Measurements from ENCODE around the gene BLTP2.

DNA sequence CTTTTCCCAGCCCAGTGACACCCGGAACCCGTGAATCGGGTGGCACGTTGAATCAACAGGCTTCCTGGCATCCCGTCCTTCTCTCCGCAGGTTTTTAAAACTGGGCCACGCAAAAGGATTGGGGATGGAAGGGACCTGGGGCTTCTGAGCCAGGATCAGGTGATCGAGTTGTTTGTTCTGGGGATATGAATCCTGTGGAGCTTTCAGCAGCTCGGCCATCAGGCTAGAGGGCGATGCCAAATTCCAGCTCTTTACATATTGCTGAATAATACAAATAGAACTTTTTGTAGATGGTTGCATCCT is 17.5 kb upstream of the BLTP2 start:
- TF ChIP-seq ZZZ3 (IDR thresholded peaks at IDR 0.05; ENCODE audit: control insufficient read depth, insufficient read length, low read depth) (no peak), HDAC2 (IDR thresholded peaks at IDR 0.05) (no peak), EP300 (IDR thresholded peaks at IDR 0.05; ENCODE audit: borderline replicate concordance in 1 of 2, control insufficient read depth in 1 of 2, low read depth in 2 of 2, low read length in 2 of 2) (0 out of 4 replicates have a peak, but pooled peaks of 1 of the 2 experiments have one; percentile 3)
- TF ChIP-seq, protein P1, sequence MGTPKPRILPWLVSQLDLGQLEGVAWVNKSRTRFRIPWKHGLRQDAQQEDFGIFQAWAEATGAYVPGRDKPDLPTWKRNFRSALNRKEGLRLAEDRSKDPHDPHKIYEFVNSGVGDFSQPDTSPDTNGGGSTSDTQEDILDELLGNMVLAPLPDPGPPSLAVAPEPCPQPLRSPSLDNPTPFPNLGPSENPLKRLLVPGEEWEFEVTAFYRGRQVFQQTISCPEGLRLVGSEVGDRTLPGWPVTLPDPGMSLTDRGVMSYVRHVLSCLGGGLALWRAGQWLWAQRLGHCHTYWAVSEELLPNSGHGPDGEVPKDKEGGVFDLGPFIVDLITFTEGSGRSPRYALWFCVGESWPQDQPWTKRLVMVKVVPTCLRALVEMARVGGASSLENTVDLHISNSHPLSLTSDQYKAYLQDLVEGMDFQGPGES (IDR thresholded peaks at IDR 0.05), result no peak
